CD4-positive, alpha-beta memory T cell (primary cell): ENCODE data around the gene KCNQ1. TPM values are rescaled to one million over a fixed set of nuclear protein-coding genes. Genes with fewer than 3 reads are reported as not detected.
A peak's percentile ranks its signal among the peaks of the same experiment; 100 is the strongest.

Experiments
- CTCF ChIA-PET: fragments of 350-600 bp; sonication (Branson Sonifier 250); formaldehyde crosslinking; loops from one replicate; lab custom pipeline; 2021; ENCODE audit warnings: inconsistent platforms; ENCODE audit not compliant: partially characterized antibody; lab: Charles Lee
- POLR2A ChIA-PET: fragments of 350-600 bp; sonication (Branson Sonifier 250); formaldehyde crosslinking; loops from one replicate; lab custom pipeline; 2021; ENCODE audit not compliant: partially characterized antibody; lab: Charles Lee
- DNase-seq, 5 donors: peaks; one replicate each; pipeline versions ENCODE4 v3.0.0 to v3.0.0-alpha.2; 2020 to 2022; ENCODE audit warnings: mixed read lengths in 1 of 5
- H3K27ac ChIP-seq: one replicate; pipeline ENCODE4 v1.7.0; 2013; ENCODE audit warnings: low read depth, low read length
- H3K27me3 ChIP-seq: 2 replicates; pipeline ENCODE4 v1.7.0; 2013; ENCODE audit warnings: mild to moderate bottlenecking, low read length, moderate library complexity; ENCODE audit not compliant: insufficient read depth
- H3K36me3 ChIP-seq: 2 replicates; pipeline ENCODE4 v1.7.0; 2013; ENCODE audit warnings: mild to moderate bottlenecking, low read length, moderate library complexity; ENCODE audit not compliant: insufficient read depth
- H3K4me1 ChIP-seq: 2 replicates; pipeline ENCODE4 v1.7.0; 2013; ENCODE audit warnings: mild to moderate bottlenecking, low read length, moderate library complexity; ENCODE audit not compliant: insufficient read depth
- H3K4me3 ChIP-seq, 2 donors: one replicate each; pipeline ENCODE4 v1.7.0; 2013; ENCODE audit warnings: low read length in 2 of 2, mild to moderate bottlenecking in 1 of 2
- H3K9me3 ChIP-seq, 2 donors: one replicate each; pipeline ENCODE4 v1.7.0; 2013; ENCODE audit warnings: low read length in 2 of 2, control low read depth in 1 of 2; ENCODE audit not compliant: control insufficient read depth in 1 of 2
- H3K27ac Mint-ChIP-seq, 7 donors: one replicate each; pipeline ENCODE4 v1.8.0; 2020 to 2021; ENCODE audit warnings: mixed read lengths in 7 of 7, mild to moderate bottlenecking in 6 of 7, inconsistent platforms in 3 of 7, moderate library complexity in 3 of 7
- H3K27me3 Mint-ChIP-seq, 2 donors: one replicate each; pipeline ENCODE4 v1.8.0; 2020 to 2021; ENCODE audit warnings: mixed read lengths in 2 of 2
- H3K36me3 Mint-ChIP-seq, 2 donors: one replicate each; pipeline ENCODE4 v1.8.0; 2020 to 2021; ENCODE audit warnings: mixed read lengths in 2 of 2, inconsistent platforms in 1 of 2, mild to moderate bottlenecking in 1 of 2
- H3K4me1 Mint-ChIP-seq, 4 donors: one replicate each; pipeline ENCODE4 v1.8.0; 2020 to 2021; ENCODE audit warnings: mixed read lengths in 4 of 4, mild to moderate bottlenecking in 1 of 4
- H3K4me3 Mint-ChIP-seq, 8 donors: one replicate each; pipeline ENCODE4 v1.8.0; 2020 to 2021; ENCODE audit warnings: mixed read lengths in 8 of 8, mild to moderate bottlenecking in 7 of 8, moderate library complexity in 6 of 8, inconsistent platforms in 3 of 8
- H3K9me3 Mint-ChIP-seq, 8 donors: one replicate each; pipeline ENCODE4 v1.8.0; 2020 to 2021; ENCODE audit warnings: mixed read lengths in 8 of 8, mild to moderate bottlenecking in 5 of 8, inconsistent platforms in 3 of 8, moderate library complexity in 1 of 8
- intact Hi-C: fragments of 100-400 bp; cut with micrococcal nuclease; formaldehyde crosslinking; loops from one replicate; pipeline ENCODE4 v1.15.1; 2023
- polyA plus RNA-seq, 2 donors: library from polyadenylated mRNA; unstranded; fragments of 300-500 nt; fragmentation: Illumina TruSeq; gene quantifications; one replicate each; pipeline ENCODE4 v1.2.3, GENCODE V29; 2021
- total RNA-seq, 2 experiments: library from RNA; stranded (reverse); gene quantifications; one replicate each; pipeline ENCODE4 v1.2.3, GENCODE V29; 2021

Gene KCNQ1
- total and polyA plus RNA-seq, 4 experiments from 2014 or later = 5.4 to 21.7 (median 21.5) TPM

- peak in 4 of 5 donors; percentile 40 to 57 (median 48) for DNase-seq
- peaks cover 0 to 7% (median 2%) of the 10 kb centered on the region in 4 donors for H3K4me1 Mint-ChIP-seq
- intact Hi-C loops = loop anchor here (1.0 kb wide), 2 partner anchors 20 to 234 kb away; partner anchors contain the start of gene TSSC4
- Histone ChIP-seq H3K36me3 (no peaks in the 10 kb centered on the region), H3K4me3 (no peak overlapping the region), H3K27ac (no peak overlapping the region), H3K27me3 (no peaks in the 10 kb centered on the region), H3K4me1 (peaks cover 11% of the 10 kb centered on the region), H3K9me3 (no peaks in the 10 kb centered on the region)
- CTCF ChIA-PET = interaction anchor here (0.7 to 6.9 kb wide), 30 partner anchors 8 to 669 kb away, joined by 3 to 262 read pairs (median 5); partner anchors contain the start of genes C11orf21, TSPAN32 and TSSC4
- H3K36me3 Mint-ChIP-seq = no peaks in the 10 kb centered on the region
- no peak overlapping the region for H3K27ac Mint-ChIP-seq
- no peaks in the 10 kb centered on the region for H3K27me3 Mint-ChIP-seq
- POLR2A ChIA-PET = interaction anchor here (1.2 to 3.4 kb wide), 5 partner anchors 19 to 233 kb away, joined by 3 to 37 read pairs (median 7); partner anchors contain the start of genes C11orf21, TSPAN32 and TSSC4
- H3K9me3 Mint-ChIP-seq = no peaks in the 10 kb centered on the region
- H3K4me3 Mint-ChIP-seq = peak overlapping the region in 1 of 8 donors; percentile 34
Measured at GRCh38 chr11:2419638-2420501, 24.9 kb upstream of the KCNQ1 start.

GRCh38 chr11:2420502-2421225, 24.1 kb upstream of the KCNQ1 start:
- intact Hi-C loops = loop anchor here (1.0 kb wide), 2 partner anchors 20 to 234 kb away; partner anchors contain the start of gene TSSC4
- H3K36me3 Mint-ChIP-seq = no peaks in the 10 kb centered on the region
- Histone ChIP-seq H3K4me1 (peaks cover 11% of the 10 kb centered on the region), H3K27me3 (no peaks in the 10 kb centered on the region), H3K27ac (no peak overlapping the region), H3K36me3 (no peaks in the 10 kb centered on the region), H3K9me3 (no peaks in the 10 kb centered on the region), H3K4me3 (no peak overlapping the region)
- H3K4me3 Mint-ChIP-seq = peak overlapping the region in 1 of 8 donors; percentile 22
- no peaks in the 10 kb centered on the region for H3K9me3 Mint-ChIP-seq
- no peaks in the 10 kb centered on the region for H3K27me3 Mint-ChIP-seq
- no peak overlapping the region for H3K27ac Mint-ChIP-seq
- H3K4me1 Mint-ChIP-seq = peaks cover 0 to 7% (median 2%) of the 10 kb centered on the region in 4 donors
- ChIA-PET CTCF (interaction anchor here (0.7 to 6.9 kb wide), 29 partner anchors 9 to 668 kb away, joined by 3 to 262 read pairs (median 5); partner anchors contain the start of genes C11orf21, TSPAN32 and TSSC4), POLR2A (interaction anchor here (1.2 to 3.4 kb wide), 5 partner anchors 20 to 234 kb away, joined by 3 to 37 read pairs (median 5); partner anchors contain the start of genes C11orf21, TSPAN32 and TSSC4)
- peak; percentile 64 to 73 (median 70) for DNase-seq

GRCh38 chr11:2421226-2421994, 23.4 kb upstream of the KCNQ1 start:
- Histone ChIP-seq H3K4me1 (peaks cover 11% of the 10 kb centered on the region), H3K4me3 (no peak overlapping the region), H3K36me3 (no peaks in the 10 kb centered on the region), H3K9me3 (no peaks in the 10 kb centered on the region), H3K27me3 (no peaks in the 10 kb centered on the region), H3K27ac (no peak overlapping the region)
- H3K36me3 Mint-ChIP-seq = no peaks in the 10 kb centered on the region
- H3K9me3 Mint-ChIP-seq = no peaks in the 10 kb centered on the region
- intact Hi-C loops = no loop called here
- no peaks in the 10 kb centered on the region for H3K27me3 Mint-ChIP-seq
- CTCF ChIA-PET = interaction anchor here (0.7 to 6.9 kb wide), 25 partner anchors 10 to 667 kb away, joined by 3 to 262 read pairs (median 5); partner anchors contain the start of genes C11orf21, TSPAN32 and TSSC4
- H3K4me1 Mint-ChIP-seq = peaks cover 0 to 7% (median 2%) of the 10 kb centered on the region in 4 donors
- POLR2A ChIA-PET = interaction anchor here (1.2 to 3.4 kb wide), 5 partner anchors 21 to 235 kb away, joined by 3 to 37 read pairs (median 5); partner anchors contain the start of genes C11orf21, TSPAN32 and TSSC4
- no peak overlapping the region for H3K27ac Mint-ChIP-seq
- H3K4me3 Mint-ChIP-seq = no peak overlapping the region
- no peak for DNase-seq

GRCh38 chr11:2421996-2422395, 22.8 kb upstream of the KCNQ1 start:
- no peak for DNase-seq
- peaks cover 0 to 7% (median 2%) of the 10 kb centered on the region in 4 donors for H3K4me1 Mint-ChIP-seq
- ChIA-PET POLR2A (interaction anchor here (2.0 kb wide), 1 partner anchor 123 kb away, joined by 7 read pairs; no protein-coding TSS in a partner anchor), CTCF (interaction anchor here (1.4 to 6.9 kb wide), 8 partner anchors 11 to 471 kb away, joined by 4 to 262 read pairs (median 16); partner anchors contain the start of genes C11orf21 and TSPAN32)
- Histone ChIP-seq H3K36me3 (no peaks in the 10 kb centered on the region), H3K27me3 (no peaks in the 10 kb centered on the region), H3K4me3 (no peak overlapping the region), H3K27ac (no peak overlapping the region), H3K9me3 (no peaks in the 10 kb centered on the region), H3K4me1 (peaks cover 11% of the 10 kb centered on the region)
- H3K27me3 Mint-ChIP-seq = no peaks in the 10 kb centered on the region
- no peaks in the 10 kb centered on the region for H3K9me3 Mint-ChIP-seq
- intact Hi-C loops = no loop called here
- H3K27ac Mint-ChIP-seq = no peak overlapping the region
- H3K36me3 Mint-ChIP-seq = no peaks in the 10 kb centered on the region
- H3K4me3 Mint-ChIP-seq = no peak overlapping the region

GRCh38 chr11:2422461-2423156, 22.2 kb upstream of the KCNQ1 start:
- no peak overlapping the region for H3K27ac Mint-ChIP-seq
- no peaks in the 10 kb centered on the region for H3K36me3 Mint-ChIP-seq
- H3K36me3 ChIP-seq = no peaks in the 10 kb centered on the region
- H3K9me3 ChIP-seq = no peaks in the 10 kb centered on the region
- H3K27me3 ChIP-seq = no peaks in the 10 kb centered on the region
- no peaks in the 10 kb centered on the region for H3K9me3 Mint-ChIP-seq
- peaks cover 0 to 7% (median 2%) of the 10 kb centered on the region in 4 donors for H3K4me1 Mint-ChIP-seq
- no peaks in the 10 kb centered on the region for H3K27me3 Mint-ChIP-seq
- H3K4me1 ChIP-seq = peaks cover 11% of the 10 kb centered on the region
- H3K4me3 Mint-ChIP-seq = no peak overlapping the region
- CTCF ChIA-PET = interaction anchor here (1.1 to 6.9 kb wide), 5 partner anchors 110 to 236 kb away, joined by 3 to 262 read pairs (median 22); partner anchors contain the start of genes C11orf21 and TSPAN32
- DNase-seq = no peak
- no peak overlapping the region for H3K4me3 ChIP-seq
- POLR2A ChIA-PET = no interaction called here
- no peak overlapping the region for H3K27ac ChIP-seq
- intact Hi-C loops = no loop called here
